HG03066 (cell line): Measurements from ENCODE around the gene ALDH18A1.

Experiments used
- ATAC-seq: cut with Tn5 transposase; IDR thresholded peaks from one replicate; pipeline ENCODE4 v1.9.1; 2021; ENCODE audit warnings: low read depth; ENCODE audit not compliant: unreplicated experiment

ALDH18A1 gene

GRCh38 chr10:95559896-95560277 lies 96.6 kb downstream of the ALDH18A1 start:
- no peak for ATAC-seq

DNA sequence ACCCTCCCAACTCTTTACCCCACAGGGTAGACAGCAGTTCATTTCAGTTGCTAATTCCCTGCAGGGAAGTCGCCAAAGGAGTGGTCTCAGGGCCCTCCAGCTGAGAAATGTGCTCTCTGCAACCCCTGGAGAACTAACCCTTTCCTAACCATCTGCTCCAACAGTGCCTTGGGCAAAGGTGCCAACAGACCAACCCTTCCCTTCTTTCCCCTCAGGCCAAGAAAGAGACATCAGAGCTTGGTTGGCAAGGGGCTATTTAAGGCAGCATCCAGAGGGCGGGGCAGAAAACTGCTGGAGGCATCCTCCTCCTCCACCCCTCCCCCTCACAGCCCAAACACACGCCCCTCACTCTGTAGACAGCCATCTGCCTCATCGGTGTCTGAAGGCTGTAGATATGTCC lies 97.0 kb downstream of the ALDH18A1 start:
- ATAC-seq, result no peak

DNA sequence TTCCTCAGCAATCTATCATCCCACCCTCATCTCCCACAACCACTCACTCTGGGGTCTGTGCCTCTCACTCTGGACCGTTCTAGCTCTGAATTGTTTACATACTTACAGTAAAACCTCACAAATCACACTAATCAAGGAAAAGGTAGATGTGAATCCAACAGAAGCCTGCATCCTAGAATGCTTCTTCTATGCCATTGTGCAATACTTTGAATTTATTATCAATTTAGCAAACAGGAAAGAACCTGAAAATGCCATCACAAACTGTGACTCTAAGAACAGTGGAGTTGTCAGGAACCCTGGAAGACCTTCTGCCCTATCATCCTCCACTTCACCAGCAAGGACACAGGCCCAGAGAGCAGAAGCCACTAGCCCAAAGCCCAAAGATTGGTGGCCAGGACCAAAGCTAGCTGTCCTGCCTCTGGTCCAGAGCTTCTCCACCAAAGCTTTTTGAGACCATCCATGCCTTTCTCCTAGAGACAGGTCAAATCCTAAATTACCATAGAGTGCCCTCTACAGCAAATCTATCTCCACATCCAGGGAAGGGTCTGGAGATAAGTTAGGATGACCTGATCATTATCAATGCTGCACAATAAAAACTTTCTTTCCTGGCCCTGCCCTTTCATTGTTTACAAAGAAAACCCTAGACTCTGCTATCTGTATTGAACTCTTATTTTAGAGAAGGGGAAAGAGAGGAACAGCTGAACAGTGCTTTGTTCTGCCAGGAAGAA lies 97.8 kb downstream of the ALDH18A1 start:
- no peak for ATAC-seq

DNA sequence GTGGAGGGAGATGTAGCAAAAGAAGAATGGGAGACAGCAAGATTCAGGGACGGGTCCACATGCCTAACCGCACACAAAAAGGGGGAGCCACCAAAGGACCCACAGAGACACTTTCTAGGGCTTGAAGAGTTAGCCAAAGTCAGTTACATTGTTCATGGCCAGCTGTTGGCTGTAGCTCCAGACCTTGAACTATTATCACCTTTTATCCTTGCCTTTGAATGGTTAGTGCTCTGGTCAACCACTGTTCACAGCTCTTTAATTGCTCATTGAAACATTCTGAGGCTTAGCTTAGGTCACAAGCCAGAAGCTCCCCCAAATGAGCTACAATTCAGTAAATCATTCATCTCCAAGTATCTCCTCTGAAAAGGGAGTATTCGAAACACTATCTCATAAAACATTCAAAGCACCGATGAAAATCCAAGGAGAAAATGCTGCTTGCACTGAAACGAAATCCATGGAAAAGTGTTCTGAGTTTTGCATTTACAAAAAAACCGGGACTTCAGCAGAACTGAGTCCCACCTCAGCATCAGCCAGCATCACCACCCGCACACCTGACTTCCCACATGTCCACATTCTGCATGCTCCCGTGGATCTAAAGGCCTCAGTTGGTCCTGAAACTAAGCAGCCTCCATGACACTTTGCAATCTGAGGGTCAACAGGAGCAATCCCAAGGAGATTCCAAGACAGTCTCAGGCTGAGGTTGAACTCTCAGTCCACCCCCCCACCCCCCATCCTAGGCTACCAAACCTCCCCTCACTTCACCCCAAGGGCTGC lies 99.3 kb downstream of the ALDH18A1 start:
- no peak for ATAC-seq
